ENCODE data around the gene TP53RK.

The TP53RK gene

DNA sequence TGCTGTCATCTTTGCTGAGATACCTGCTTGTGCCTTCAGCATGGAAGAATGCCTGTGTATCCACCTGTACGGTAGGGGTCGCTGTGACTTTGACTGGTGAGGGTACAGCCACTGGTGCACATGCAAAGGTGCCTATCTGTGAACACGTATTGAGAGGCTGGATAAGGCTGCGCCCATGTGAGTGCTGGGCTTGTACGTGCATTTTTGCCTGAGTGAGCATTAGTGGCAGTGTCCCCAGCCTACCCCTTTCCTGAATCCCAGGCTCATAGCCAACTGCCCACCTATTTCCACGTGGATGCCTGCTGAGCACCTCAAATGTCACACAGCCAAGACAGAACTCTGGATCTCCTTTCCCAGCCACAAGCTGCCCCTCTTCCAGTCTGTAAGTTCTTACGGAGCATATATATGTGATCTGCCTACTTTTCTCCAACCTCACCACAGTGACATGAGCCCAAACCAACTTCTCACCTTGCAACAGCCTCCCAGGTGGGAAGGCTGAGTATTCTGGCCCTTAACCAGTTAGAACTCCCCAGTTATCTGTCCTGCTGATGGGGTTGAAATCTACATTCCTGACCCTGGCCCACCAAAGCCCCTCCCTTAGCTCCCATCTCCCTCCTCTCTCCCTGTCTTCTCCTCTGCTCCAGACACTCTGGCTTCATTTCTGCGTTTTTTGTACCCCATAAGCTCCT lies 19.1 kb upstream of the TP53RK start:
- DNase-seq (ENCODE audit: extremely low read depth in 1 of 2, low read depth in 1 of 2): no peak

DNA sequence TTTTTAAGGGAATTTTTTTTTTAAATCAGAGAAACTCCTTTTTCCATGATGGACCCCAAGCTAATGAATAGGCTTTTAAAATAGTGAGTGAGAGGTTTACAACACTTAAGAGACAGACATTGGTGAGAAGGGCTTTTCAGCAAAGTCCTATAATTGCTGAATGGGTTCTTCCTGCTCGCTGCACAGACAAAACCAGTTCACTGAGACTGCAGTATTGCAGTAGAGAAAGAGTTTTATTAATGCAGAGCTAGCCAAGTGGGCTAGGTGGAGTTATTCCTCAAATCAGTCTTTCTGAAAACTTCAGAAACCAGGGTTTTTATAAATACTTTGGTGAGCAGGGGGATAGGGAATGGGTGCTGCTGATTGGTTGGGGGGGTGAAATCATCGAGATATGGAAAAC lies 17.0 kb upstream of the TP53RK start:
- DNase-seq (ENCODE audit: extremely low read depth in 1 of 2, low read depth in 1 of 2): no peak

DNA sequence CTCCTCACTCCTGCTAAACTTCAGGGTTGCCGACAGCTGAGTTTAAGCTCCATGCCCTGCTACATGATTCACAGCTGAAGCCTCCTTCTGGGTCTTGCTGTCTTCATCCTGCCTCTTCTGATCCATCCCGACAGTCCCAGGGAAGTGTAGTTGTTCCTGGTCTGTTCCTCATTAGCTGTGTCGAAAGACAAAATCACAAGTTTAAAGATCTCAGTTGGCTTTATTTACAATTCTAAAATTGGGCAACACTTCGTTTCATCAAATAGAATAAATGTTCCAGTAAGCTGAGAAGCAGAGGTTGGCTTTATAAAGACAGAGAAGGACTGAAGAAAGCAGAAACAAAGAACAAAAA lies 16.1 kb upstream of the TP53RK start:
- no peak for DNase-seq (ENCODE audit: extremely low read depth in 1 of 2, low read depth in 1 of 2)

DNA sequence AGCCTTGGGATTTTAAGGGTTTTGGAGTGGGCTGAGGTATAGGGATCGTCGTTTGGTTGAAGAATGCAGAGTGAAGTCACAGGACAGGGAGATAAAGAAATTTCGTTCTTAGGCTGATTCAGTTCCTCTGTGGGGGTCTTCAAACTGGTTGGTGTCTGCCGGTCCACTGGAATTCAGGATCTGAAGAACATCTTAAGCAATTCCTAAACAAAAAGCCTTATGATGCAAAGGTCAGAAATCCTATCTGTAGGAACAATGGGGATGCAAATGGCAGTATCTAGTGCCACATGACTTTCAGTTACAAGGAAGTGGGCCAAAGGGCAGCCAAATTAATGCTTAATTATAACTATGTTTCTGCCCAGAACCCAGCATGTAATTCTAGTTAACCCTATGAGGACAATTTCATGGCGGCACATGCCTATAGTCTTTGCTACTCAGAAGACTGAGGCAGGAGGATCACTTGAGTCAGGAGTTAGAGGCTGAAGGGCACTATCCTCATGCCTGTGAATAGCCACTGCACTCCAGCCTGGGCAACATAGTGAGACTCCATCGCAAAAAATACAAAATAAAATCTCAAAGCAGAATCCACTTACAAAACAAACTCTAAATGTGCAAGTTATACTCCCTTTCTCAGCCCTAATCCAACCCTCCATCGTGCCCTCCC lies 15.6 kb upstream of the TP53RK start:
- no peak for DNase-seq (ENCODE audit: extremely low read depth in 1 of 2, low read depth in 1 of 2)

- DNase-seq (ENCODE audit: extremely low read depth in 1 of 2, low read depth in 1 of 2): no peak
Observed at GRCh38 chr20:46703435-46703834, 14.2 kb upstream of the TP53RK start.

- DNase-seq (ENCODE audit: extremely low read depth in 1 of 2, low read depth in 1 of 2): no peak
Observed at GRCh38 chr20:46702447-46703203, 13.4 kb upstream of the TP53RK start.

GRCh38 chr20:46701986-46702385 lies 12.7 kb upstream of the TP53RK start:
- DNase-seq (ENCODE audit: extremely low read depth in 1 of 2, low read depth in 1 of 2): no peak

- DNase-seq (ENCODE audit: extremely low read depth in 1 of 2, low read depth in 1 of 2): no peak
Observed at GRCh38 chr20:46701556-46701955, 12.3 kb upstream of the TP53RK start.

DNA sequence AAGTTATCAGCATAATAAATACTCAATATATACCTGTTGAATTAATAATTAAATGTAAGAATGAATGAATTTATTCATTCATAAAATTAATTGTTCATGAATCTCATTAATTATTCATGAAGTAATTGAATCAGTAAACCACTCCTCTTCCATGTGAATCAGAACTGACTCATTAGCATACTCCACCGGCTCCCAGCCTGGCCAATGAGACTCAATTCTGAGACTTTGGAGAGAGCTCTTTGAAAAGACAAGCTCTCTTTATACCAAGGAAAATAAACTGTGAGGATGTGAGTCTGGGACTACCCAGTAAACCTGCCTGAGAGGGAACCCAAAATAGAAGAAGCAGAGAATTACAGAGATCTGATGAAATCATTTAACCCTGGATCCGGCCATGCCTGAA lies 11.8 kb upstream of the TP53RK start:
- no peak for DNase-seq (ENCODE audit: extremely low read depth in 1 of 2, low read depth in 1 of 2)

- DNase-seq (ENCODE audit: extremely low read depth in 1 of 2, low read depth in 1 of 2): no peak
Observed at GRCh38 chr20:46700481-46700880, 11.2 kb upstream of the TP53RK start.

- no peak for DNase-seq (ENCODE audit: extremely low read depth in 1 of 2, low read depth in 1 of 2)
Observed at GRCh38 chr20:46699651-46700359, 10.6 kb upstream of the TP53RK start.

DNA sequence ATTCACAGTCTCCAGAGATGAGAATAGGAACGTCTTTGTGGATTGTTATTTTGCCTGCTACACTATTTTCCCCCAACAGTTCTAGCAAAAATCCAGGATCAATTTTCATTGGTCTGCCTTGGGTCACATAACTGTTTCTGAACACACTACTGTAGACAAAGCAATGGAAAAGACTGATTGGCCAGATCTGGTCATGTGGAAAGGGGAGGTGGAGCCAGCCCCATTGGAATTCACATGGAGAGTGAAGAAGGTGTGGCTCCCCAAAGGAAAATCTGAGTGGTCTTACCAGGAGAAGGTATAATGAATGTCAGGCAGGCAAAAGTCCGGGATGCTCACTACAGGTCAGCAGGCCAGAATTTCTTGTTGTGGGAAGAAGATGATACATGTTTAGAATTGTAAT lies 9.5 kb upstream of the TP53RK start:
- DNase-seq (ENCODE audit: extremely low read depth in 1 of 2, low read depth in 1 of 2): no peak

- no peak for DNase-seq (ENCODE audit: extremely low read depth in 1 of 2, low read depth in 1 of 2)
Observed at GRCh38 chr20:46696791-46697279, 7.6 kb upstream of the TP53RK start.

DNA sequence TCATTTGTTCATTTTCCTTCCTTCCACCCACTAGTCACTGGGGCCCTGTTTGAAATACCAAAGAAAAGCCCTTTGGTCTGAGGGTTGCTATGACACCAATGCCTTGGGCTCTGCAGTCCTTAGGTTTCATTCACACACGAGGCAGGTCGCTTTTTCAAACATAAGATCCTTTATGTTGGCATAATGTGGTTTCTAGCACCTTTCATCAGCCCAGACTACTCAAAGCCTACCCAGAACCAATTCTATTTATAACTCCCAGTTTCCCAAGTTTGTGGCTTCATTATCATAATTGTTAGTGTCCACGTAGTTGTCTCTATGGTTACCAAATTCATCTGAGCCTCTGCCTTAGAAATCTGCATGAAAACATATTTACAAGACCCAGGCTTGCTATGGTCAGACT lies 6.6 kb upstream of the TP53RK start:
- DNase-seq (ENCODE audit: extremely low read depth in 1 of 2, low read depth in 1 of 2): no peak

GRCh38 chr20:46694484-46694883 lies 5.2 kb upstream of the TP53RK start:
- no peak for DNase-seq (ENCODE audit: extremely low read depth in 1 of 2, low read depth in 1 of 2)

DNA sequence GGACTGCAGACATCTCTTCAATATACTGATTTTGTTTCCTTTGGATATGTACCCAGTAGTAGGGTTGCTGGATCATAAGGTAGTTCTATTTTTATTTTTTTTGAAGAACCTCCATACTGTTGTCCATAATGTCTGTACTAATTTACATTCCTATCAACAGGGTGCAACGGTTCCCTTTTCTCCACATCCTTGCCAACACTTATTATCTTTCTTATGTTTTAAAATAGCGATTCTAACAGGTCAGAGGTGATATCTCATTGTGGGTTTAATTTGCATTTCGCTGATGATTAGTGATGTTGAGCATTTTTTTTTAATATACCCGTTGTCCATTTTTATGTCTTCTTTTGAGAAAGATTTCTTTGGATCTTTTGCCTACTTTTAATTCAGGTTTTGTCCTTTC lies 2.0 kb upstream of the TP53RK start:
- DNase-seq (ENCODE audit: extremely low read depth in 1 of 2, low read depth in 1 of 2): no peak

DNA sequence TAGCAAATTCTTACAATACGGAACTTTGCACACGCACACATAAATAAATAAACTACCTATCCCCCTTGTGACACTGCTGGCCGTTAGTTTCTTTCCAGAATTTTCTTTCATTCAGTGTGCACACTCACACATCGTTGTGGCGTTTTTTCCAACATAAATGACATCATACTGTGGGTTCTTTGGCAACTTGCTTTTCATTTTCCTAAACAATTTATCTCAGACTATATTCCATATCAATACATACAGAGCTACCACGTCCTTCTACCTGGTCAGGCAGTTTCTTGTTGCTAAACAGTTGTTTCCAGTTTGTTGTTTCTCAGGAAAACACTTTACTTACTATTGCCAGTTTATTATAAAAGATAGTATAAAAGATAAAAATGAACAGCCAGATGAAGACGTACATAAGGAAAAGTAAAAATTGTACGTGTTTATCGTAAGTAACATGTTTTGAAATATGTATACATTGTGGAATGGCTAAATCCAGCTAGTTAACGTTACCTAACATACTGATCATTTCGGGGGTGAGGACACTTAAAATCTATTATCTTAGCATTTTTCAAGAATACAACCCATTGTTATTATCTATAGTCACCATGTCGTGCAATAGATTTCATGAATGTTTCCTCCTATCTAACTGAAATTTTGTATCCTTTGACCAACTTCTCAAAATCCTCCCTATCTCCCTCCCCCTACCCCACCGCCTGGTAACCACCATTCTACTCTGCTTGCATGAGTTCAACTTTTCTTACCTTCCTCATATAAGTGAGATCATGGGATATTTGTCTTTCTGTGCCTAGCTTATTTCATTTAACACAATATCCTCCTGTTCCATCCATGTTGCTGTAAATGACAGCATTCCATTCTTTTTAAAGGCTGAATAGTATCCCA lies 1.2 kb upstream of the TP53RK start:
- no peak for DNase-seq (ENCODE audit: extremely low read depth in 1 of 2, low read depth in 1 of 2)

GRCh38 chr20:46689754-46690085 lies 476 bp upstream of the TP53RK start:
- DNase-seq (ENCODE audit: extremely low read depth in 1 of 2, low read depth in 1 of 2): no peak

GRCh38 chr20:46688151-46689081 lies 828 bp downstream of the TP53RK start:
- DNase-seq (ENCODE audit: extremely low read depth in 1 of 2, low read depth in 1 of 2): no peak
